GM13977 (cell line): Measurements from ENCODE around the gene RPS21.

Source experiments
- DNase-seq: peaks from one replicate; pipeline ENCODE4 v3.0.0; 2012; ENCODE audit warnings: low spot score
- in situ Hi-C: fragments of 300-500 bp; cut with MboI; formaldehyde crosslinking; loops from one replicate; pipeline ENCODE4 v1.12.0; 2022; ENCODE audit warnings: low sequenced_read_pairs, low pct_unique_long_range_greater_than_20kb, mixed read lengths, inconsistent platforms; ENCODE audit not compliant: unreplicated experiment
- TF ChIP-seq, protein P1 (sequence below): IDR thresholded peaks from 2 replicates; pipeline ENCODE4 v1.5.1; 2012; ENCODE audit warnings: mild to moderate bottlenecking, control low read depth; ENCODE audit not compliant: insufficient read depth; ENCODE audit errors: extremely low read depth, missing control alignments

RPS21 gene

DNA sequence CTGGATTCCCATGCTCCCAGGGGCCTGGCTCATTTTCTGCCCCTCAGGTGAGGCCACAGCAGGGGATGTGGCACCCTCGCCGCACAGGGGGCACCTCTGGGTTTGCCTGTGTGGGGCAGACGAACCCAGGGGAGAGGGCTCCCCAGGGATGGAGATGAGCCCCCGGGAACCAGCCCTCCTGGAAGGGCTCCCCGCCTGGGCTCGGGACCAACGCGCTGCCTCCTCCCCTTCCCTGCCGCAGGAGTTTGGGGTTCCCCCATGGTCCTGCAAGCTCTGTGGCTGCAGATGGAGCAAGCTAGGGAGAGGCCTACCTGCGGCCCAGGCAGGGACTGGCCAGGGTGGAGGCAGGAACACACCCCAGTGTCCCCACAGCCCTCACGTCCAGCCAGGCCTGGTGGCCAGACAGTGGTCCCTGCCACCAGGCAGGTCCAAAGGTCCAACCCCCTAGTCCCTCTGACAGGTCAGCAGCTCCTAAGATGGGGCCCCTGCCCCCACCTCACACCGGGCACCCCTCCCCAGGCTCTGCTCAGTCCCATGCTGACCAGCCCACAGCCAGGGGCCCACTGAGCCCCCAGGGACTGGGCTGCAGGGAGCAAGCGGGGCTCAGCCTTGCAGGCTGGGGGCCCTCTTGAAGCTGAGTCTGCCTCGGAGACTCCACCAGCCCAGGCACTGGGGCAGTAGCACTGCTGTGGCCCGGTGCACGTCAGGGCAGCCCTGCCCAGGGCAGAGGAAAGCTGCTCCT, 33.4 kb upstream of the RPS21 start:
- TF ChIP-seq, protein P1, sequence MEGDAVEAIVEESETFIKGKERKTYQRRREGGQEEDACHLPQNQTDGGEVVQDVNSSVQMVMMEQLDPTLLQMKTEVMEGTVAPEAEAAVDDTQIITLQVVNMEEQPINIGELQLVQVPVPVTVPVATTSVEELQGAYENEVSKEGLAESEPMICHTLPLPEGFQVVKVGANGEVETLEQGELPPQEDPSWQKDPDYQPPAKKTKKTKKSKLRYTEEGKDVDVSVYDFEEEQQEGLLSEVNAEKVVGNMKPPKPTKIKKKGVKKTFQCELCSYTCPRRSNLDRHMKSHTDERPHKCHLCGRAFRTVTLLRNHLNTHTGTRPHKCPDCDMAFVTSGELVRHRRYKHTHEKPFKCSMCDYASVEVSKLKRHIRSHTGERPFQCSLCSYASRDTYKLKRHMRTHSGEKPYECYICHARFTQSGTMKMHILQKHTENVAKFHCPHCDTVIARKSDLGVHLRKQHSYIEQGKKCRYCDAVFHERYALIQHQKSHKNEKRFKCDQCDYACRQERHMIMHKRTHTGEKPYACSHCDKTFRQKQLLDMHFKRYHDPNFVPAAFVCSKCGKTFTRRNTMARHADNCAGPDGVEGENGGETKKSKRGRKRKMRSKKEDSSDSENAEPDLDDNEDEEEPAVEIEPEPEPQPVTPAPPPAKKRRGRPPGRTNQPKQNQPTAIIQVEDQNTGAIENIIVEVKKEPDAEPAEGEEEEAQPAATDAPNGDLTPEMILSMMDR: no peak
- no peak for DNase-seq
- in situ Hi-C loops: no loop called here

GRCh38 chr20:62354031-62354808, 32.7 kb upstream of the RPS21 start:
- TF ChIP-seq, protein P1: no peak
- DNase-seq: no peak
- in situ Hi-C loops: no loop called here

DNA sequence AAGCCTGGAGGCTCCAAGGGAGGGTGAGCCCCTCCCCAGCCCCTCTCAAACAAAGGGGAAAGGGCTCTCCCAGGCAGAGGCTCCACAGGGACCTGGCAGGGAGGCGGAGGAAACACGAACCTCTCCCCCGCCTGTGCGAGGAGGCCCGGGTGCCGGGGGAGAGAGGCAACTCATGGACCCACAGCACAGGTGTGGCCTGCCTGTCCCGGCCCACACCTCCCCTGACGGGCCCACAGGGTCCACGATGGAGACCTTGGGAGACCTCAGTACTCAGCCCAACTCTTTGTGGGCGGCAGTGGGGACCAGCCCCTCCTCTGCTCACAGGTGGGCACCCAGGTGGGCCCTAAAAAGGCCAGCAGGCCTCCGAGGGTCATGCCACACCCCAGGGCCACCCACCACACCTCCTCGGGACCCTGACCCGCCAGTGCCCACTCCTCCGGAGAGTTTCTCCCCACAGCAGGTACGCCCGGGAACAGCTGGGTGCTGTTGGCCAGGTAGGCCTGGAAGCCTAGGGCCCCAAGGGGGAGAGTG, 32.0 kb upstream of the RPS21 start:
- DNase-seq: no peak
- TF ChIP-seq, protein P1: no peak
- in situ Hi-C loops: no loop called here

GRCh38 chr20:62355516-62355877, 31.4 kb upstream of the RPS21 start:
- TF ChIP-seq, protein P1: no peak
- DNase-seq: no peak
- in situ Hi-C loops: no loop called here

- DNase-seq: no peak
- TF ChIP-seq, protein P1: no peak
- in situ Hi-C loops: no loop called here
Measured at GRCh38 chr20:62355878-62356588, 30.9 kb upstream of the RPS21 start.

DNA sequence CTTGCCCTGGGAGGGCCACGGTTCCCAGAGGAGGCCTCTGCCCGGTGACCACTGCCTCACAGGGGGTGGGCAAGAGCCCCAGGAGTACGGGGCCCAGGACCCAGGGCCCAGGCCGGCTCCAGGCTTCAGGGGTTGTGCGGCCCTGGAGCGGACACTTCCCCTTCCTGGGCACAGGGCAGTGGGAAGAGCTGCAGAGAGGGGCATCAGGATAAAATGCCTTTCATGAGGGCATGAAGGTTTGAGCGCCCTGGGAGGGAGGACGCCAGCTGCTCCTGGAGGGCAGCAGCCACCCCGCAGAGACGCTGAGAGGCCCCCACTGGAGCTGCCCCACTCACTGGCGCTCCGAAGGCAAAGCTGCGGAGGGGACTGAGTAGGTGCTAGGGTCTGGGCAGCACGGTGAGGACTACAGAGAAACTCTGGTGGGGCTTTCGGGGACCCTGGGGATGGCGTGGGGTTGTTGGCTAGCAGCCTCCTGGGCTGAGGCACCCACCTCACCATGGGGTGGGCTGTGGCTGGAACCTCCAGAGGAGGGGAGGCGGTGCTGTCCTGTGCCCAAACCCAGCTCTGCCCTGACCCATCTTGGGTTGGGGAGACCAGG, 30.2 kb upstream of the RPS21 start:
- DNase-seq: no peak
- in situ Hi-C loops: no loop called here
- TF ChIP-seq, protein P1: no peak
